H9 (cell line): ENCODE data around the gene RAB7B. TPM values are rescaled to one million over a fixed set of nuclear protein-coding genes. Genes with fewer than 3 reads are reported as not detected.

Source experiments
- DNase-seq: peaks from one replicate; pipeline ENCODE4 v3.0.0-alpha.2; 2017
- H2AFZ ChIP-seq: one replicate; pipeline ENCODE4 v1.6.1; 2013; ENCODE audit warnings: mild to moderate bottlenecking, low read length, control low read depth, moderate library complexity
- H2AK5ac ChIP-seq: 2 replicates; pipeline ENCODE4 v1.6.1; 2013; ENCODE audit warnings: low read length, control low read depth, mixed read lengths; ENCODE audit not compliant: insufficient read length
- H2BK120ac ChIP-seq: one replicate; pipeline ENCODE4 v1.6.1; 2013; ENCODE audit warnings: low read depth, mild to moderate bottlenecking, low read length, control low read depth, inconsistent platforms; ENCODE audit not compliant: poor library complexity, severe bottlenecking
- H2BK12ac ChIP-seq: 2 replicates; pipeline ENCODE4 v1.6.1; 2013; ENCODE audit warnings: low read length, control low read depth, mixed read lengths, low read depth; ENCODE audit not compliant: insufficient read length
- H2BK15ac ChIP-seq: 2 replicates; pipeline ENCODE4 v1.6.1; 2013; ENCODE audit warnings: low read depth, low read length, control low read depth
- H2BK20ac ChIP-seq: one replicate; pipeline ENCODE4 v1.6.1; 2013; ENCODE audit warnings: low read depth, mild to moderate bottlenecking, low read length, control low read depth, inconsistent platforms; ENCODE audit not compliant: poor library complexity, severe bottlenecking
- H2BK5ac ChIP-seq: 2 replicates; pipeline ENCODE4 v1.6.1; 2013; ENCODE audit warnings: low read length, control low read depth, mixed read lengths; ENCODE audit not compliant: insufficient read length
- H3K14ac ChIP-seq: 2 replicates; pipeline ENCODE4 v1.6.1; 2013; ENCODE audit warnings: low read length, control low read depth; ENCODE audit not compliant: insufficient read depth
- H3K18ac ChIP-seq: 2 replicates; pipeline ENCODE4 v1.6.1; 2013; ENCODE audit warnings: low read depth, mild to moderate bottlenecking, mixed read lengths, low read length, control low read depth; ENCODE audit not compliant: insufficient read length
- H3K23ac ChIP-seq: 2 replicates; pipeline ENCODE4 v1.6.1; 2013; ENCODE audit warnings: low read length, control low read depth, mixed read lengths, low read depth; ENCODE audit not compliant: insufficient read length
- H3K23me2 ChIP-seq: 2 replicates; pipeline ENCODE4 v1.6.1; 2013; ENCODE audit warnings: low read depth, mild to moderate bottlenecking, mixed read lengths, low read length, control low read depth; ENCODE audit not compliant: insufficient read length, poor library complexity, severe bottlenecking
- H3K27ac ChIP-seq: 2 replicates; pipeline ENCODE4 v1.5.1; 2013; ENCODE audit warnings: low read length, control low read depth, mixed read lengths, low read depth; ENCODE audit not compliant: insufficient read length
- H3K27me3 ChIP-seq: 2 replicates; pipeline ENCODE4 v1.6.1; 2013; ENCODE audit warnings: low read length, control low read depth, inconsistent platforms; ENCODE audit not compliant: insufficient read depth
- H3K4ac ChIP-seq: 2 replicates; pipeline ENCODE4 v1.6.1; 2013; ENCODE audit warnings: low read depth, mild to moderate bottlenecking, control low read depth, inconsistent platforms, low read length, moderate library complexity
- H3K4me1 ChIP-seq: 2 replicates; pipeline ENCODE4 v1.6.1; 2013; ENCODE audit warnings: low read length, control low read depth, inconsistent platforms; ENCODE audit not compliant: insufficient read depth
- H3K4me2 ChIP-seq: 2 replicates; pipeline ENCODE4 v1.6.1; 2013; ENCODE audit warnings: low read length, control low read depth, mixed read lengths; ENCODE audit not compliant: insufficient read length, insufficient read depth
- H3K56ac ChIP-seq: 2 replicates; pipeline ENCODE4 v1.6.1; 2013; ENCODE audit warnings: low read depth, mild to moderate bottlenecking, mixed read lengths, low read length, control low read depth; ENCODE audit not compliant: insufficient read length
- H3K79me1 ChIP-seq: 2 replicates; pipeline ENCODE4 v1.6.1; 2013; ENCODE audit warnings: low read depth, mild to moderate bottlenecking, moderate library complexity, low read length, control low read depth, inconsistent platforms; ENCODE audit not compliant: insufficient read depth, poor library complexity, severe bottlenecking
- H3K79me2 ChIP-seq: 2 replicates; pipeline ENCODE4 v1.6.1; 2013; ENCODE audit warnings: low read length, control low read depth, inconsistent platforms; ENCODE audit not compliant: insufficient read depth
- H3K9ac ChIP-seq: 2 replicates; pipeline ENCODE4 v1.6.1; 2013; ENCODE audit warnings: low read length, control low read depth, mixed read lengths; ENCODE audit not compliant: insufficient read length; ENCODE audit errors: extremely low read depth
- H3K9me3 ChIP-seq: one replicate; pipeline ENCODE4 v1.6.1; 2013; ENCODE audit warnings: low read depth, low read length, inconsistent platforms; ENCODE audit not compliant: control insufficient read depth
- H3T11ph ChIP-seq: one replicate; pipeline ENCODE4 v1.6.1; 2013; ENCODE audit warnings: mild to moderate bottlenecking, low read length, control low read depth, inconsistent platforms
- H4K20me1 ChIP-seq: one replicate; pipeline ENCODE4 v1.6.1; 2013; ENCODE audit not compliant: control insufficient read depth, insufficient read length, insufficient read depth
- H4K5ac ChIP-seq: 2 replicates; pipeline ENCODE4 v1.6.1; 2013; ENCODE audit warnings: low read depth, mild to moderate bottlenecking, mixed read lengths, low read length, control low read depth; ENCODE audit not compliant: insufficient read length
- H4K8ac ChIP-seq: replicated peaks from 2 replicates; pipeline ENCODE4 v1.6.1; 2013; ENCODE audit warnings: low read length, control low read depth, mixed read lengths, low read depth; ENCODE audit not compliant: insufficient read length
- H4K91ac ChIP-seq: 2 replicates; pipeline ENCODE4 v1.6.1; 2013; ENCODE audit warnings: low read depth, mild to moderate bottlenecking, moderate library complexity, mixed read lengths, low read length, control low read depth; ENCODE audit not compliant: insufficient read length
- H3K27ac Mint-ChIP-seq, 3 experiments: 2 replicates in 2 of 3; 3 replicates in 1 of 3; pipeline ENCODE4 v1.8.0; 2020 to 2021; ENCODE audit warnings: mixed read lengths in 3 of 3, mild to moderate bottlenecking in 1 of 3, moderate library complexity in 1 of 3
- H3K27me3 Mint-ChIP-seq: 2 replicates; pipeline ENCODE4 v1.8.0; 2021; ENCODE audit warnings: low read depth, mild to moderate bottlenecking, moderate library complexity, mixed read lengths
- H3K36me3 Mint-ChIP-seq, 3 experiments: 2 replicates in 2 of 3; 3 replicates in 1 of 3; pipeline ENCODE4 v1.8.0; 2020 to 2021; ENCODE audit warnings: low read depth in 3 of 3, mixed read lengths in 3 of 3; ENCODE audit not compliant: insufficient read depth in 1 of 3
- H3K4me1 Mint-ChIP-seq, 2 experiments: 2 replicates each; pipeline ENCODE4 v1.8.0; 2020; ENCODE audit warnings: mixed read lengths in 2 of 2
- H3K4me3 Mint-ChIP-seq, 2 experiments: 2 replicates in 1 of 2; 3 replicates in 1 of 2; pipeline ENCODE4 v1.8.0; 2020 to 2021; ENCODE audit warnings: mild to moderate bottlenecking in 2 of 2, mixed read lengths in 2 of 2, moderate library complexity in 1 of 2
- H3K9me3 Mint-ChIP-seq, 2 experiments: 2 replicates in 1 of 2; 3 replicates in 1 of 2; pipeline ENCODE4 v1.8.0; 2020; ENCODE audit warnings: mild to moderate bottlenecking in 2 of 2, mixed read lengths in 2 of 2, moderate library complexity in 1 of 2
- CTCF ChIP-seq: fragments of 200-600 bp; sonication (generic); conservative IDR thresholded peaks from 3 replicates; pipeline ENCODE4 v1.8.0; 2021; ENCODE audit warnings: antibody characterized with exemption, mild to moderate bottlenecking
- WGBS: extraction: QIAGEN DNeasy Blood & Tissue Kit; methylation state at CpG from one replicate; pipeline ENCODE4 v1.1.7; 2013; ENCODE audit warnings: missing lambda C conversion rate, low lambda C conversion rate, mixed read lengths; ENCODE audit not compliant: insufficient read length; ENCODE audit errors: extremely low coverage; 5-methylcytosine and 5-hydroxymethylcytosine counted together
- total RNA-seq: library from RNA; stranded (reverse); gene quantifications from 2 replicates; pipeline ENCODE4 v1.2.1, GENCODE V29; 2021

The RAB7B gene
- total RNA-seq, 1 experiment from 2014 or later, result 0.68 TPM

- Histone ChIP-seq H4K8ac (no peak overlapping the region), H3K23ac (no peak overlapping the region), H3K4ac (no peak overlapping the region), H3K79me1 (no peaks in the 10 kb centered on the region), H2BK20ac (no peak overlapping the region), H2BK120ac (no peak overlapping the region), H3K14ac (no peak overlapping the region), H2AK5ac (no peak overlapping the region), H2BK12ac (no peak overlapping the region), H3T11ph (no peak overlapping the region), H3K4me2 (no peak overlapping the region), H3K9ac (no peak overlapping the region), H2AFZ (no peak overlapping the region), H2BK15ac (no peak overlapping the region), H3K18ac (no peak overlapping the region), H4K91ac (no peak overlapping the region), H4K5ac (no peak overlapping the region), H4K20me1 (peaks cover 2% of the 10 kb centered on the region), H3K4me1 (no peaks in the 10 kb centered on the region), H3K27ac (no peak overlapping the region), H3K23me2 (no peaks in the 10 kb centered on the region), H3K79me2 (no peaks in the 10 kb centered on the region), H3K27me3 (no peaks in the 10 kb centered on the region), H3K9me3 (no peaks in the 10 kb centered on the region), H3K56ac (no peak overlapping the region), H2BK5ac (no peak overlapping the region)
- peaks cover 4% of the 10 kb centered on the region; the same call in 1 of the 2 replicates for H3K27me3 Mint-ChIP-seq
- H3K9me3 Mint-ChIP-seq, result no peaks in the 10 kb centered on the region
- no peak for DNase-seq
- H3K36me3 Mint-ChIP-seq, result no peaks in the 10 kb centered on the region
- WGBS, result no CpG with 5 or more reads among the region's 5 CpGs
- TF ChIP-seq CTCF, result no peak
- no peak overlapping the region; a peak in 1 of 7 replicates for H3K27ac Mint-ChIP-seq
- H3K4me3 Mint-ChIP-seq, result no peak overlapping the region
- peaks cover 4% of the 10 kb centered on the region in 2 experiments for H3K4me1 Mint-ChIP-seq
Observed at GRCh38 chr1:206010060-206010459, 6.9 kb upstream of the RAB7B start.
